ENCODE measurements around the gene VPS45. TPM values are rescaled to one million over a fixed set of nuclear protein-coding genes. Genes with fewer than 3 reads are reported as not detected.
"Not testable (repeated sequence)": the region's sequence is repeated elsewhere in the genome, so short reads cannot be mapped to it uniquely, and the experiment has no call there.

The VPS45 gene
- total and polyA plus RNA-seq, 2 of the 8 experiments (the other 6 are each of a cell fraction or from before 2014, with no cell fraction given) = 19.1 to 27.6 TPM

GRCh38 chr1:150186438-150186788 is 118.8 kb downstream of the VPS45 start:
- H3K9ac ChIP-seq (replicated peaks in 1 of 4; ENCODE audit: extremely low read depth in 1 of 4, low read depth in 3 of 4, low read length in 3 of 4); H3K56ac ChIP-seq (replicated peaks; ENCODE audit: insufficient read length, low read depth, low read length); H3K9me3 ChIP-seq (ENCODE audit: insufficient read depth in 2 of 2, low read depth in 1 of 2, low read length in 1 of 2); H2BK15ac ChIP-seq (ENCODE audit: low read length); H3K4me3 ChIP-seq (ENCODE audit: extremely low read depth in 1 of 4, insufficient read depth in 2 of 4, low read depth in 3 of 4, low read length in 4 of 4); DNase-seq (ENCODE audit: low read depth in 1 of 2, low spot score in 2 of 2); H3K14ac ChIP-seq (ENCODE audit: insufficient read length); H4K8ac ChIP-seq (ENCODE audit: extremely low read depth, insufficient read depth, low read length); H2AFZ ChIP-seq (ENCODE audit: low read length); H3K18ac ChIP-seq (ENCODE audit: extremely low read depth, low read length); H4K5ac ChIP-seq (ENCODE audit: insufficient read length, low read depth, low read length); H3K4me1 ChIP-seq (replicated peaks in 1 of 4; ENCODE audit: control insufficient read depth in 3 of 4, insufficient read depth in 4 of 4, low read length in 3 of 4); H2BK5ac ChIP-seq (ENCODE audit: low read depth, low read length); H3K36me3 ChIP-seq (ENCODE audit: control insufficient read depth in 2 of 4, insufficient read depth in 4 of 4, low read length in 3 of 4); H2BK12ac ChIP-seq (ENCODE audit: low read depth, low read length); H2AK5ac ChIP-seq (ENCODE audit: low read depth, low read length); H4K91ac ChIP-seq (replicated peaks; ENCODE audit: insufficient read length, low read length); H3K79me2 ChIP-seq (ENCODE audit: control insufficient read depth in 1 of 2, insufficient read depth in 2 of 2, low read length in 2 of 2); H3K4ac ChIP-seq (replicated peaks; ENCODE audit: insufficient read length, low read depth, low read length); H4K20me1 ChIP-seq (replicated peaks in 1 of 2; ENCODE audit: control insufficient read depth in 1 of 2, insufficient read depth in 2 of 2, low read length in 2 of 2); H3K79me1 ChIP-seq (ENCODE audit: low read depth, low read length); H3K27me3 ChIP-seq (replicated peaks in 1 of 4; ENCODE audit: control insufficient read depth in 3 of 4, extremely low read depth in 1 of 4, insufficient read depth in 3 of 4, low read length in 3 of 4); H3K27ac ChIP-seq (ENCODE audit: low read depth, low read length); H3K23ac ChIP-seq (ENCODE audit: insufficient read length); H2BK120ac ChIP-seq (replicated peaks; ENCODE audit: low read depth, low read length); FAIRE-seq; H2BK20ac ChIP-seq (ENCODE audit: low read length); H3K23me2 ChIP-seq (ENCODE audit: low read depth, low read length); H3K4me2 ChIP-seq (ENCODE audit: insufficient read depth in 1 of 2, low read depth in 2 of 2, low read length in 2 of 2): not testable (repeated sequence)
- ChIA-PET CTCF (ENCODE audit: partially characterized antibody) (interaction anchor here (1.0 to 2.9 kb wide), 20 partner anchors 8 to 305 kb away, joined by 3 to 43 read pairs (median 5); no protein-coding TSS in a partner anchor), POLR2A (ENCODE audit: partially characterized antibody) (interaction anchor here (0.9 to 3.5 kb wide), 6 partner anchors 8 to 299 kb away, joined by 3 to 22 read pairs (median 4); partner anchors contain the start of gene VPS45)
- WGBS, 2 experiments (ENCODE audit: extremely low coverage in 1 of 2, insufficient coverage in 1 of 2, insufficient read length in 1 of 2, insufficient replicate concordance in 2 of 2, low coverage in 1 of 2, low lambda C conversion rate in 2 of 2, missing lambda C conversion rate in 1 of 2) = 96% methylated on average over 7 of the region's 7 CpGs; no CpG with 5 or more reads in 1 of the 2 experiments

All from H1 (cell line).